Mesenchymal stem cell (in vitro differentiated cells and primary cell): ENCODE results near the gene MRPL38.
"Not testable (repeated sequence)": the region's sequence is repeated elsewhere in the genome, so short reads cannot be mapped to it uniquely, and the experiment has no call there.

Experiments
- DNase-seq: peaks from one replicate; pipeline ENCODE4 v3.0.0-alpha.2; 2013
- H2AFZ ChIP-seq: one replicate; pipeline ENCODE4 v1.6.1; 2013; ENCODE audit warnings: low read depth, mild to moderate bottlenecking, control low read depth, inconsistent platforms, low read length, moderate library complexity
- H2AK5ac ChIP-seq: 2 replicates; pipeline ENCODE4 v1.6.1; 2013; ENCODE audit warnings: low read length, moderate library complexity, mild to moderate bottlenecking, inconsistent platforms; ENCODE audit not compliant: severe bottlenecking
- H2BK120ac ChIP-seq: one replicate; pipeline ENCODE4 v1.6.1; 2013; ENCODE audit warnings: low read depth, mild to moderate bottlenecking, inconsistent platforms, low read length, moderate library complexity
- H2BK12ac ChIP-seq, 2 experiments: one replicate each; pipeline ENCODE4 v1.6.1; 2013; ENCODE audit warnings: inconsistent platforms in 2 of 2, low read length in 2 of 2, mild to moderate bottlenecking in 2 of 2, moderate library complexity in 2 of 2, control low read depth in 1 of 2
- H2BK15ac ChIP-seq: one replicate; pipeline ENCODE4 v1.6.1; 2013; ENCODE audit warnings: mild to moderate bottlenecking, low read depth, inconsistent platforms; ENCODE audit not compliant: poor library complexity, severe bottlenecking
- H2BK5ac ChIP-seq: 2 replicates; pipeline ENCODE4 v1.6.1; 2013; ENCODE audit warnings: low read depth, mild to moderate bottlenecking, low read length, control low read depth, inconsistent platforms; ENCODE audit not compliant: poor library complexity, severe bottlenecking
- H3K14ac ChIP-seq, 2 experiments: one replicate each; pipeline ENCODE4 v1.6.1; 2013; ENCODE audit warnings: inconsistent platforms in 2 of 2, low read length in 2 of 2, control low read depth in 1 of 2, mild to moderate bottlenecking in 1 of 2, moderate library complexity in 1 of 2
- H3K18ac ChIP-seq, 2 experiments: one replicate each; pipeline ENCODE4 v1.6.1; 2013; ENCODE audit warnings: inconsistent platforms in 2 of 2, low read length in 2 of 2, control low read depth in 1 of 2, low read depth in 1 of 2, mild to moderate bottlenecking in 1 of 2
- H3K23ac ChIP-seq, 2 experiments: one replicate each; pipeline ENCODE4 v1.6.1; 2013; ENCODE audit warnings: inconsistent platforms in 2 of 2, low read length in 2 of 2, mild to moderate bottlenecking in 2 of 2, moderate library complexity in 2 of 2, control low read depth in 1 of 2
- H3K27ac ChIP-seq: 2 replicates; pipeline ENCODE4 v1.5.1; 2013; ENCODE audit warnings: mild to moderate bottlenecking, moderate library complexity, low read length, control low read depth, inconsistent platforms; ENCODE audit not compliant: poor library complexity, severe bottlenecking
- H3K27me3 ChIP-seq, 2 experiments: 2 replicates each; pipeline versions ENCODE4 v1.6.1 to v1.7.0; 2013; ENCODE audit warnings: low read length in 2 of 2, mild to moderate bottlenecking in 2 of 2, moderate library complexity in 2 of 2, control low read depth in 1 of 2, inconsistent platforms in 1 of 2; ENCODE audit not compliant: control insufficient read depth in 1 of 2, insufficient read depth in 1 of 2
- H3K36me3 ChIP-seq, 2 experiments: 2 replicates each; pipeline versions ENCODE4 v1.6.1 to v1.7.0; 2013; ENCODE audit warnings: low read length in 2 of 2, control low read depth in 1 of 2, inconsistent platforms in 1 of 2, low read depth in 1 of 2, mild to moderate bottlenecking in 1 of 2; ENCODE audit not compliant: insufficient read depth in 2 of 2, control insufficient read depth in 1 of 2
- H3K4ac ChIP-seq, 2 experiments: one replicate each; pipeline ENCODE4 v1.6.1; 2013; ENCODE audit warnings: inconsistent platforms in 2 of 2, low read length in 2 of 2, mild to moderate bottlenecking in 2 of 2, moderate library complexity in 2 of 2, control low read depth in 1 of 2, low read depth in 1 of 2
- H3K4me1 ChIP-seq: 2 replicates; pipeline ENCODE4 v1.6.1; 2013; ENCODE audit warnings: low read depth, low read length, control low read depth; ENCODE audit not compliant: control insufficient read depth, insufficient read depth
- H3K4me2 ChIP-seq: 2 replicates; pipeline ENCODE4 v1.6.1; 2013; ENCODE audit warnings: low read length, mild to moderate bottlenecking, inconsistent platforms; ENCODE audit not compliant: poor library complexity, severe bottlenecking
- H3K4me3 ChIP-seq, 2 experiments: 2 replicates each; pipeline versions ENCODE4 v1.5.1 to v1.7.0; 2013; ENCODE audit warnings: low read length in 2 of 2, mild to moderate bottlenecking in 2 of 2, control low read depth in 1 of 2, low read depth in 1 of 2; ENCODE audit not compliant: insufficient read depth in 1 of 2
- H3K79me1 ChIP-seq: replicated peaks from 2 replicates; pipeline ENCODE4 v1.6.1; 2013; ENCODE audit warnings: mild to moderate bottlenecking, control low read depth, low read length, inconsistent platforms; ENCODE audit not compliant: poor library complexity, severe bottlenecking
- H3K9ac ChIP-seq: 2 replicates; pipeline ENCODE4 v1.7.0; 2013; ENCODE audit warnings: mild to moderate bottlenecking, low read length, moderate library complexity
- H3K9me3 ChIP-seq: 2 replicates; pipeline ENCODE4 v1.7.0; 2013; ENCODE audit warnings: mild to moderate bottlenecking, low read length; ENCODE audit not compliant: control insufficient read depth
- H4K8ac ChIP-seq: one replicate; pipeline ENCODE4 v1.6.1; 2013; ENCODE audit warnings: inconsistent platforms, mild to moderate bottlenecking, low read length, moderate library complexity
- H4K91ac ChIP-seq: one replicate; pipeline ENCODE4 v1.6.1; 2013; ENCODE audit warnings: mild to moderate bottlenecking, low read length, inconsistent platforms
- WGBS: methylation state at CpG from one replicate; pipeline ENCODE4 v1.1.7; 2013; ENCODE audit warnings: mixed read lengths; 5-methylcytosine and 5-hydroxymethylcytosine counted together

MRPL38 gene

DNA sequence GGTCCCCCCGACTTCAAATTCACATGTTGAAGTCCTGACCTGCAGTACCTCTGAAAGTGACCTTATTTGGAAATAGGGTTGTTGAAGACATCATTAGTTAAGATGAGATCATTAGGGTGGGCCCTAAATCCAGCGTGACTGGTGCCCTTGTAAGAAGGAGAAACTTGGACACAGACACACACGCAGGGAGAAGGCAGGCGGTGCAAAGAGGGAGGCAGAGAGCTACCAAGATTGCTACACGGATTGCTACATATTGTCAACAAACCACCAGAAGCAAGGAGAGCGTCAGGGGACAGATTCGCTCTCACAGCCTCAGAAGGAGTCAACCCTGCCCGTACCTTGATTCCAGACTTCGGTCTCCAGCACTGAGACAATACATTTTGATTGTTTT lies 42.8 kb downstream of the MRPL38 start:
- peak; percentile 81 for DNase-seq

DNA sequence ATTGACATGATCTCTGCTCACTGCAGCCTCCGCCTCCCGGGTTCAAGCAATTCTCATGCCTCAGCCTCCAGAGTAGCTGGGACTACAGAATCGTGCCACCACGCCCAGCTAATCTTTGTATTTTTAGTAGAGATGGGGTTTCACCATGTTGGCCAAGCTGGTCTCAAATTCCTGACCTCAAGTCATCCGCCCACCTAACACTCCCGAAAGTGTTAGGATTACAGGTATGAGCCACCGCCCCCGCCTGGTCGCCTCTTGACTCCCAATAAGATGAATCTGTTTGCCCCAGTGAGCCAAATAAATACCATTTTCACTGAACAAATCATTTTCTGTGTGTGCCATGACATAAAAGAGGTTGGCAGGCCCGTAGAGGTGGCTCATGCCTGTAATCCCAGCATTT lies 45.3 kb downstream of the MRPL38 start:
- not testable (repeated sequence) for H3K4me3 ChIP-seq

More for the DNA sequence above, 42.8 kb downstream of the MRPL38 start:
- Histone ChIP-seq H2BK12ac (peak overlapping the region in 1 of 2 experiments; percentile 7), H2BK15ac (no peak overlapping the region), H3K79me1 (no peaks in the 10 kb centered on the region), H2BK5ac (no peak overlapping the region), H3K4ac (peak overlapping the region in 1 of 2 experiments; percentile 17), H4K8ac (no peak overlapping the region), H3K18ac (peak overlapping the region in 1 of 2 experiments; percentile 48), H2AFZ (no peak overlapping the region), H3K9ac (peak overlapping the region; percentile 48), H3K4me1 (peaks cover 6% of the 10 kb centered on the region), H2AK5ac (no peak overlapping the region), H3K4me3 (no peak overlapping the region), H3K14ac (no peak overlapping the region), H3K9me3 (no peaks in the 10 kb centered on the region), H3K36me3 (no peaks in the 10 kb centered on the region), H3K4me2 (no peak overlapping the region), H2BK120ac (no peak overlapping the region), H4K91ac (peak overlapping the region; percentile 1), H3K27me3 (no peaks in the 10 kb centered on the region), H3K27ac (no peak overlapping the region), H3K23ac (no peak overlapping the region)
- WGBS: 73% methylated on average over 9 of the region's 9 CpGs

DNA sequence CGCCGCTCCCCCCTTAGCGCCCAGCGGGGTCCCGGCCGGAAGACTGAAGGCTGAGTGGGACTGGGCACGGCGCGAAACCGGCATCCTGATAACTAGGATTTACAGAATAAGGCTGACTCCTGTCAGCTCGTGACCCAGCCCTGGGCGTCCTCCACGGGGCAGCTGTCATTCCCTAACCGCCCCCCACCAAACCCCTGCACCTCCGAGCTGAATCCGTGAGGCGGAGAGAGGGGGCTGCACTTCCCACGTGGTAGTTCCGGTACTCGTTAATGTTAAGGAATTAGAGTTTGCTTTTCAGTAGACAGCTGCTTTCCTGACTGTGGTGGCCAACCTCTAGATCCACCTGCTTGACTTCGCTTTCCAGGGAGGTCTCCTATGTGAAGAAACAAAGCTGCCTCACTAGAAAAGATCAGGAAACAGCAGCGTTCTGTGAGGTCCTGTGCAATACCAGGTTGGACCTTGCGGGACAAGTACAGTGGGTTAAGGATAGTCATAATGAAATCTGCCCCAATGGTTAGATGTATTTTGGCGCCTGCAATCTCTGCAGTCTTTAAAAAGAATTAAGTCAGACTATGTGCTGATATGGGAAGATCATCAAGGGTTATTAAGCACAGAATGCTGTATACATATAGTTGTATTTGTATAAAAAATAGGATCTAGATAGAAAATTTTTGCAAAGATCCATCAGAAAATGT lies 48.5 kb downstream of the MRPL38 start:
- 4% methylated on average over 24 of the region's 24 CpGs for WGBS
- Histone ChIP-seq H4K91ac (no peak overlapping the region), H3K4ac (peak overlapping the region; percentile 77 to 85)

More for the DNA sequence above, 45.3 kb downstream of the MRPL38 start:
- H3K9me3 ChIP-seq, H3K4me2 ChIP-seq, H3K27me3 ChIP-seq, H3K23ac ChIP-seq, H3K36me3 ChIP-seq, H3K4me1 ChIP-seq, H3K18ac ChIP-seq, H4K8ac ChIP-seq, H3K27ac ChIP-seq, H2BK5ac ChIP-seq, H2AK5ac ChIP-seq, H2BK12ac ChIP-seq, H3K4ac ChIP-seq, DNase-seq, H3K79me1 ChIP-seq, H2BK120ac ChIP-seq, H3K9ac ChIP-seq, H3K14ac ChIP-seq, H2AFZ ChIP-seq, H4K91ac ChIP-seq: not testable (repeated sequence)
- 89% methylated on average over 10 of the region's 10 CpGs for WGBS
- peak overlapping the region; percentile 52 for H2BK15ac ChIP-seq

DNA sequence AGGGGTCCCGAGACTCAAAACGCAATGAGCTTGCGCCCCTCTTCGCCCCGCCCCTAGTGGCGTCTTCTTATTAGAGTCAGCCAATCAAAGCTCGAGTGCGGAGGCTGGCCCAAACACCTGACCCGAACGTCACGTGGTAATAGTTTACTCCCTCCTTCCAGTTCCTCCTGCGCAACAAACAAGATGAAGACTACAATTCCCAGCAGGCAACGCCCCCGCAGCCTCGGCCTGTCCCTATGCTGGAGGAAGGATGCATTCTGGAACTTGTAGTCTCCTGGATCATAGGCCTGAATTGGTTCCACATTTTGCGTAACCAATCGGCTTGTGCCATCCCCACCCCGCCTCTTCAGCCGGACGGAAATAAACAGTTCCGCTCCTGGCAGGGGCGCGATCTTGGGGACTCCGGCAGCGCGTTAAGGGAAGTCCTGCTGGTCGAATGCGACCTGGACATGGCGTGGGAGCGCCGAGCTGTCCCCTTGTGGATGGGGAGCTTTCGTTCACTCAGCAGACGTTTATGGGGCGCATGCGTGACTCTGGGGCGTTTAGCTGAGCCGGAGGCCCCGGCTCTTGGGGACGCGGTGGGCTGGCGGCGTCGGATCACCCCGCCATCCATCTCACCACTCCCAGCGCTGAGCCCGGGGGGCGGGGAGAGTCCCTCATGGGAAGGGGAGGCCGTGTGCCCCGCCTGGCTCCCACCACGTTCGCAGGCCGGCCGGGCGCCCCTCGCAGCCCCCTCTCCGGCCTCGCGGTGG lies 49.2 kb downstream of the MRPL38 start, which contains the start of gene WBP2:
WBP2 (minus strand) TSS at position 26 of the 752 bp plus-strand sequence. CDS start 38 bp downstream, outside the sequence.
- Histone ChIP-seq H2BK12ac (peak within 1 kb of the TSS in 1 of 2 experiments; percentile 82), H3K14ac (peak within 1 kb of the TSS in 1 of 2 experiments; percentile 44), H3K4me1 (peaks cover 9% of the 10 kb centered on the region), H2BK5ac (peak within 1 kb of the TSS; percentile 85), H3K23ac (peak within 1 kb of the TSS in 1 of 2 experiments; percentile 23), H3K9ac (peak within 1 kb of the TSS; percentile 94), H3K27me3 (no peaks in the 10 kb centered on the region), H4K91ac (peak within 1 kb of the TSS; percentile 44), H3K4ac (peak within 1 kb of the TSS; percentile 77 to 85), H3K36me3 (peaks cover 11 to 20% of the 10 kb centered on the region in 2 experiments), H3K18ac (peak within 1 kb of the TSS; percentile 80 to 95), H4K8ac (peak within 1 kb of the TSS; percentile 83), H2AFZ (peak within 1 kb of the TSS; percentile 60), H3K4me2 (peak within 1 kb of the TSS; percentile 89), H3K27ac (peak within 1 kb of the TSS; percentile 87), H3K79me1 (peaks cover 3% of the 10 kb centered on the region), H2AK5ac (peak within 1 kb of the TSS; percentile 28), H3K4me3 (peak within 1 kb of the TSS; percentile 76 to 90), H2BK15ac (peak within 1 kb of the TSS; percentile 34), H3K9me3 (no peaks in the 10 kb centered on the region), H2BK120ac (peak within 1 kb of the TSS; percentile 93)
- DNase-seq: peak; percentile 100
- under 1% methylated on average over 56 of the region's 58 CpGs for WGBS

More for the DNA sequence above, 48.5 kb downstream of the MRPL38 start:
- peaks cover 2% of the 10 kb centered on the region for H3K79me1 ChIP-seq
- peak overlapping the region; percentile 78 for H4K8ac ChIP-seq
- peaks cover 6 to 13% of the 10 kb centered on the region in 2 experiments for H3K36me3 ChIP-seq
- peak overlapping the region; percentile 80 to 95 for H3K18ac ChIP-seq
- peak overlapping the region; percentile 93 for H2BK120ac ChIP-seq
- peak overlapping the region; percentile 60 for H2AFZ ChIP-seq
- DNase-seq: peak; percentile 67
- H3K23ac ChIP-seq: peak overlapping the region in 1 of 2 experiments; percentile 23
- peak overlapping the region in 1 of 2 experiments; percentile 82 for H2BK12ac ChIP-seq
- H3K9ac ChIP-seq: peak overlapping the region; percentile 94
- H3K27me3 ChIP-seq: no peaks in the 10 kb centered on the region
- H3K4me3 ChIP-seq: peak overlapping the region; percentile 76 to 90
- H2BK5ac ChIP-seq: no peak overlapping the region
- no peak overlapping the region for H2AK5ac ChIP-seq
- H2BK15ac ChIP-seq: no peak overlapping the region
- no peaks in the 10 kb centered on the region for H3K9me3 ChIP-seq
- H3K4me2 ChIP-seq: peak overlapping the region; percentile 89
- H3K14ac ChIP-seq: peak overlapping the region in 1 of 2 experiments; percentile 44
- H3K27ac ChIP-seq: peak overlapping the region; percentile 74
- peaks cover 8% of the 10 kb centered on the region for H3K4me1 ChIP-seq
